ENCODE data around the gene DNAH11.
"Not testable (repeated sequence)": the region's sequence is repeated elsewhere in the genome, so short reads cannot be mapped to it uniquely, and the experiment has no call there.

Gene DNAH11

GRCh38 chr7:21618706-21619105 is 75.9 kb downstream of the DNAH11 start:
- ATAC-seq, result no peak
- no peaks in the 10 kb centered on the region for H3K4me1 Mint-ChIP-seq
- H3K4me3 Mint-ChIP-seq, result no peak overlapping the region
- H3K27me3 Mint-ChIP-seq, result peaks cover 8% of the 10 kb centered on the region
- no peaks in the 10 kb centered on the region for H3K9me3 Mint-ChIP-seq
- H3K27ac Mint-ChIP-seq, result no peak overlapping the region
- no peak for DNase-seq

DNA sequence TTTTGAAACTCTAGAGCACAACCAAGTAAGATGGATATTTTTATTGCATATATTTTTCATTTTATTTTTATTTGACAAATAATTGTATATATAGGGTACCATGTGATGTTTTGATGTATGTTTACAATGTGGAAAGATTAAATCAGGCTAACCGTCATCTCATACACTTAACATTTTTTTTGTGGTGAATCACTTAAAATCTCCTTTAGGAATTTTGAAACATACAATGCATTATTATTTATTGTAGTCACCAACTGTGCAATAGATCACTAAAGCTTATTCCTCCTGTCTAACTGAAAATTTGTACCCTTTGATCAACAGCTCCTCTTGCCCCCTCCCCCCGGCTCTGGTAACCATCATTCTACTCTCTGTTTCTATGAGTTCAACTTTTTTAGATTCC is 77.2 kb downstream of the DNAH11 start:
- Mint-ChIP-seq H3K27ac (no peak overlapping the region), H3K4me3 (no peak overlapping the region), H3K9me3 (no peaks in the 10 kb centered on the region), H3K27me3 (peaks cover 8% of the 10 kb centered on the region), H3K4me1 (no peaks in the 10 kb centered on the region)
- DNase-seq (no peak), ATAC-seq (no peak)

- no peak overlapping the region for H3K27ac Mint-ChIP-seq
Measured at GRCh38 chr7:21624320-21624719, 81.5 kb downstream of the DNAH11 start.

DNA sequence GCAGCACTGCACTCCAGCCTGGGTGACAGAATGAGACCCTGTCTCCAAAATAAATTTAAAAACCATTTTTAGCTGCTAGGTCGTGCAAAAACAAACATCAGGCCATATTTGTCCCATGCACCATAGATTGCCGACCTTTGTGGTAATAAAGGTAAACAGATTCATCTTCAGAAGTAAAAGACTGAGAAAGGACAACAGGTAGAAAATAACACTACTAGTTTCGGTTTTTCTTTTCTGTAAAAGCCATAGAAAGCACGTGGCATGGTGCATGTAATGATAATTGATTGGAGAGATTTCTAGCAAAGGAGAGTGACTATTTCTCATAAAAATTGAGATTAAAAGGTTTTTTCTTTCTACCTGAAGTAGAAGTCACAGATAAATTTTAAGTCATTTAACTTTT is 93.9 kb downstream of the DNAH11 start:
- Mint-ChIP-seq H3K4me3 (no peak overlapping the region), H3K4me1 (no peaks in the 10 kb centered on the region), H3K27me3 (peaks cover 11% of the 10 kb centered on the region), H3K9me3 (peaks cover 0 to 7% of the 10 kb centered on the region in 2 donors), H3K27ac (no peak overlapping the region)
- ATAC-seq (no peak), DNase-seq (no peak)

More at GRCh38 chr7:21624320-21624719, 81.5 kb downstream of the DNAH11 start:
- DNase-seq (no peak), ATAC-seq (no peak)
- peaks cover 0 to 6% of the 10 kb centered on the region in 2 donors for H3K9me3 Mint-ChIP-seq
- peaks cover 8% of the 10 kb centered on the region for H3K27me3 Mint-ChIP-seq
- no peak overlapping the region for H3K4me3 Mint-ChIP-seq
- peaks cover 7% of the 10 kb centered on the region for H3K4me1 Mint-ChIP-seq

GRCh38 chr7:21639206-21639868 is 96.5 kb downstream of the DNAH11 start:
- peaks cover 15% of the 10 kb centered on the region for H3K27me3 Mint-ChIP-seq
- H3K27ac Mint-ChIP-seq, result no peak overlapping the region
- no peak for DNase-seq
- H3K4me3 Mint-ChIP-seq, result no peak overlapping the region
- no peaks in the 10 kb centered on the region for H3K4me1 Mint-ChIP-seq
- ATAC-seq, result no peak
- H3K9me3 Mint-ChIP-seq, result no peaks in the 10 kb centered on the region

GRCh38 chr7:21640105-21640504 is 97.3 kb downstream of the DNAH11 start:
- ATAC-seq, result no peak
- Mint-ChIP-seq H3K4me1 (no peaks in the 10 kb centered on the region), H3K27me3 (peaks cover 15% of the 10 kb centered on the region), H3K27ac (no peak overlapping the region), H3K9me3 (no peaks in the 10 kb centered on the region), H3K4me3 (no peak overlapping the region)
- no peak for DNase-seq

- DNase-seq, result no peak
- H3K27ac Mint-ChIP-seq, result no peak overlapping the region
- H3K4me3 Mint-ChIP-seq, result no peak overlapping the region
- H3K9me3 Mint-ChIP-seq, result no peaks in the 10 kb centered on the region
- peaks cover 15% of the 10 kb centered on the region for H3K27me3 Mint-ChIP-seq
- H3K4me1 Mint-ChIP-seq, result no peaks in the 10 kb centered on the region
- no peak for ATAC-seq
Measured at GRCh38 chr7:21641546-21641945, 98.7 kb downstream of the DNAH11 start.

- no peaks in the 10 kb centered on the region for H3K4me1 Mint-ChIP-seq
- ATAC-seq, result no peak
- DNase-seq, result no peak
- no peak overlapping the region for H3K4me3 Mint-ChIP-seq
- no peak overlapping the region for H3K27ac Mint-ChIP-seq
- H3K27me3 Mint-ChIP-seq, result peaks cover 15% of the 10 kb centered on the region
- H3K9me3 Mint-ChIP-seq, result no peaks in the 10 kb centered on the region
Measured at GRCh38 chr7:21642422-21642821, 99.6 kb downstream of the DNAH11 start.

GRCh38 chr7:21651697-21652096 is 108.9 kb downstream of the DNAH11 start:
- H3K4me3 Mint-ChIP-seq, result no peak overlapping the region
- no peaks in the 10 kb centered on the region for H3K9me3 Mint-ChIP-seq
- no peak for DNase-seq
- H3K27me3 Mint-ChIP-seq, result no peaks in the 10 kb centered on the region
- no peaks in the 10 kb centered on the region for H3K4me1 Mint-ChIP-seq
- no peak overlapping the region for H3K27ac Mint-ChIP-seq
- no peak for ATAC-seq

DNA sequence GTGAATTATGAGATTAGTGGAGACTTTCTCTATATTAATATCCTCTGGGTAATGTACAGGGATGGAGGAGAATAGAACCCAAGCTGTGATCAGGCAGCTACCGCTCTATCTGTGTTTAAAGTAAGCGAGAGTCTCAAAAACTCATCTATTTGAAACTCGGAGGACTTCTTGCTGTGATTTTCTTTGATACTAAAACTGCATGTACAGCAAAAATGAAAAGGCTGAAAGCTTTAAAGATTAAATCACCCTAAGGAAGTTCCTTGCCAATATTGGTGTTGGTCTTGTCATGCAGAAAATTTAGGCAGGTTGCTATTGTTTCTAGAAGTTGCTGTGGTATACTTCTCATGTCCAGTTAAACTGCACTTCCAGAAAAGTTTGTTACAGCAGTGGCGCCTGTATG is 110.8 kb downstream of the DNAH11 start:
- no peaks in the 10 kb centered on the region for H3K27me3 Mint-ChIP-seq
- H3K4me3 Mint-ChIP-seq, result no peak overlapping the region
- H3K27ac Mint-ChIP-seq, result no peak overlapping the region
- H3K4me1 Mint-ChIP-seq, result no peaks in the 10 kb centered on the region
- H3K9me3 Mint-ChIP-seq, result no peaks in the 10 kb centered on the region
- DNase-seq (no peak), ATAC-seq (no peak)

DNA sequence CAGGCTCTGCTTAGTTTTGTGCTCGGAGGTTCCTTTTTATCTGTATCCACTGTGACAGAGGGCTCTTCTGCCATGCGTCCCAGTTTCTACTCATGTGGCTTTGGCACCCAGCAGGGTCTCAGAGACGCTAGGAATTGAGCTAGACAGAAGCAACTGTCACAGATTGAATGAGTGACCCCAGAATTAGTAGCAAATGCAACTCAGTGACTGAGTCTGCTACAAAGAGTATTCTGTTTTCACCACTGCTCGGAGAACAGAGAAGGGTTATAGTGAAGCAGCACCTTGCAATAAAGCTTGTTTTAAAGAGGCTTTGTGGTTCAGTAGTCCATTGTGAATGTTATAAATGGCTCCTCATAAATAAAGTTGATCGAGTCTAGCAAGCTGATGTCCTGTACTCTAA is 113.2 kb downstream of the DNAH11 start:
- no peak for DNase-seq
- no peaks in the 10 kb centered on the region for H3K27me3 Mint-ChIP-seq
- peaks cover 0 to 3% of the 10 kb centered on the region in 2 donors for H3K9me3 Mint-ChIP-seq
- no peaks in the 10 kb centered on the region for H3K4me1 Mint-ChIP-seq
- no peak for ATAC-seq
- no peak overlapping the region for H3K4me3 Mint-ChIP-seq
- H3K27ac Mint-ChIP-seq, result no peak overlapping the region

DNA sequence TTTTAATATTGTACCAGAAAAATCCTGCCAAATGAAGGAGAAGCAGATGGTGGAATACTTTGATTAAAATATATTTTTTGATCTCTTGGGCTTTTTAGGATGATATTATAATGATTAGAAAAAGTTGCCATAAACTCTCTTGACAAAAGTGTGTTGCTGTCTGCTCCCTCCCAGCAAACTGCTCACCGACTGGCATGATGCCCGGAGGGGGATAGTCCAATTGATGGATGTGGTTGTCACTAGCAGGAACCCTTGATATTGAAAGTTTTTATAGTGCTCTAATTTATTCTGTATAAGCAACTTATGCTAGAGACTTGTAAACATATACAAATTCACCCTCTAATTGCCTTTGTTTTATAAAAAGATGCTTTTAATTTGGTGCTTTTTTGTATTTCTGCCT is 114.0 kb downstream of the DNAH11 start:
- Mint-ChIP-seq H3K27ac (no peak overlapping the region), H3K9me3 (peaks cover 0 to 10% of the 10 kb centered on the region in 2 donors), H3K4me1 (no peaks in the 10 kb centered on the region), H3K27me3 (no peaks in the 10 kb centered on the region), H3K4me3 (no peak overlapping the region)
- DNase-seq, result no peak
- ATAC-seq, result no peak

- no peaks in the 10 kb centered on the region for H3K27me3 Mint-ChIP-seq
- no peak for DNase-seq
- ATAC-seq, result no peak
- H3K4me3 Mint-ChIP-seq, result no peak overlapping the region
- no peaks in the 10 kb centered on the region for H3K9me3 Mint-ChIP-seq
- H3K27ac Mint-ChIP-seq, result no peak overlapping the region
- no peaks in the 10 kb centered on the region for H3K4me1 Mint-ChIP-seq
Measured at GRCh38 chr7:21670496-21670895, 127.7 kb downstream of the DNAH11 start.

DNA sequence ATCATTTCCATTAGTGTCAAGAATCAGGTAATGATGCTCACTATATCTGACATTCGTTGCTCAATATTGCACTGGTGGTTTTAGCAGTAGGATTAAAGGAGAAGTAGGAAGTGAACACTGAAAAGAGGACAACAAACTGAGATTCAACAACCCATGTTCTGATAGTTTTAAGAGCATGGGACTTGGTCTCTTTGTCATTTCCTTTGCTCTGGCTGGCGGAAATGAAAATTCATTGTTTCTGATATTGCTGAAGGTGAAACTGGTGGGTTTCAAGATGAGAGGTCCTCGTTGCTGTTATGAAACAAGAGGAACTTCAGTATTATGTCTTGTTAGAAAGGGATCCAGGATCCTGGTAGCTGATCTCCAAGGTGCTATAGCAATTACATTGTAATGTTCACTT is 129.0 kb downstream of the DNAH11 start:
- H3K27ac Mint-ChIP-seq, result no peak overlapping the region
- peak; percentile 78 for ATAC-seq
- DNase-seq, result peak in 1 of 2 donors; percentile 13
- no peak overlapping the region for H3K4me3 Mint-ChIP-seq
- no peaks in the 10 kb centered on the region for H3K27me3 Mint-ChIP-seq
- H3K4me1 Mint-ChIP-seq, result no peaks in the 10 kb centered on the region
- H3K9me3 Mint-ChIP-seq, result no peaks in the 10 kb centered on the region

DNA sequence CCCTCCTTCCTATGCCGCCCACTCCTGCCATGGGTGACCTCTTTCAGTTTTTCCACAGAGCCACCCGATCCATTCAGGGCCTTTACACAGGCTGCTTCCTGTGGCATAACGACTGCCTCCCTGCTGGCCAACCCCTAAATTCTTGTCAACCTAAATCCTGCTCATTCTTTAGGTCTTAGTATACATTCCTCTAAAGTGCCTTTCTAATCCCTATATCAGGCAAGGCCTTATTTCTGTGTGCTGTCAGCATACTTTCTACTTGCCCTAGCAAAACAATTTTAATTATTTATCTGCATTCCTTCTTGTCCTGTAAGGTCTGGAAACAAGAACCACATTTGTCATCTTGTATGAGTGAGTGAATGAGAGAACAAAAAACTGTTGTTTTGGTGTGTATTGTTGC is 132.4 kb downstream of the DNAH11 start:
- no peak overlapping the region for H3K4me3 Mint-ChIP-seq
- H3K27me3 Mint-ChIP-seq, result no peaks in the 10 kb centered on the region
- DNase-seq (no peak), ATAC-seq (no peak)
- H3K27ac Mint-ChIP-seq, result no peak overlapping the region
- H3K4me1 Mint-ChIP-seq, result no peaks in the 10 kb centered on the region
- H3K9me3 Mint-ChIP-seq, result no peaks in the 10 kb centered on the region

- DNase-seq (no peak), ATAC-seq (no peak)
- Mint-ChIP-seq H3K27me3 (peaks cover 8% of the 10 kb centered on the region), H3K4me1 (no peaks in the 10 kb centered on the region), H3K4me3 (no peak overlapping the region), H3K27ac (no peak overlapping the region), H3K9me3 (peaks cover 8% of the 10 kb centered on the region in 2 donors)
Measured at GRCh38 chr7:21690705-21691104, 147.9 kb downstream of the DNAH11 start.

- ATAC-seq, H3K27ac Mint-ChIP-seq, H3K9me3 Mint-ChIP-seq, DNase-seq, H3K4me1 Mint-ChIP-seq, H3K4me3 Mint-ChIP-seq, H3K27me3 Mint-ChIP-seq: not testable (repeated sequence)
Measured at GRCh38 chr7:21691146-21691545, 148.3 kb downstream of the DNAH11 start.
